Superior temporal gyrus (tissue), 1 donor: Measurements from ENCODE around the gene LGALS12.
"Not testable (repeated sequence)": the region's sequence is repeated elsewhere in the genome, so short reads cannot be mapped to it uniquely, and the experiment has no call there.

Experiments
- DNase-seq: peaks from one replicate; pipeline ENCODE4 v3.0.0-alpha.2; 2016; ENCODE audit errors: extremely low spot score

The LGALS12 gene

DNA sequence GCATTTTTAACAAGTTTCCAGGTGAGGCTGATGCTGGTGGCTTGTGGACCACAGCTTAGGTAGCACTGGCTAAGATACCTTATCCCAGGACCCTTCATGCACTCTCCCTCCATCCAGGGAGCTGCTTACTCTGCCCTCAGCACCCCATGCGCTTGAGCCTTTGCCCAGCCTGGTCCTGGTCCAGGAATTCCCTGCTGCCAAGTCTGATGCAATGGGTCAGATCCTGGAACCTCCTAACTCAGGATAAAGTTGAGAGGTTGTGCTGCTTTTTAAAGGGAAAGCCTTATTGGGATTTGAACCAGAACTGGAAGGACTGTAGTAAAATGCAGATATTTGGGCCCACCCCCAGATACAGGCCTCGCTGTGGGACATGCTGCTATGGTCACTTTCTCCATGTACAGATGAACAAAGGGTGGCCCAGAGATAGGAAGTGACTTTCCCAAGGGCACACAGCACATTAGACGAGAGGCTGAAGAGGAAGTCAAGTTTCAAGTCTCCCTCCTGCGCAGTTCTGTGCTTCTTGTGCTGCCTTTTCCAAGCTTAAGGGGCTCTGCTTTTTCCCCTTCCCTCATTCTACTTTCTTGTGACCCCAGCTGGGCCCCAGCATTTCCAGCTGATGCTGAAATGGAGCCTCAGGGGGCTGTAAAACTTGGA, 824 bp upstream of the LGALS12 start:
- peak; percentile 31 for DNase-seq

DNA sequence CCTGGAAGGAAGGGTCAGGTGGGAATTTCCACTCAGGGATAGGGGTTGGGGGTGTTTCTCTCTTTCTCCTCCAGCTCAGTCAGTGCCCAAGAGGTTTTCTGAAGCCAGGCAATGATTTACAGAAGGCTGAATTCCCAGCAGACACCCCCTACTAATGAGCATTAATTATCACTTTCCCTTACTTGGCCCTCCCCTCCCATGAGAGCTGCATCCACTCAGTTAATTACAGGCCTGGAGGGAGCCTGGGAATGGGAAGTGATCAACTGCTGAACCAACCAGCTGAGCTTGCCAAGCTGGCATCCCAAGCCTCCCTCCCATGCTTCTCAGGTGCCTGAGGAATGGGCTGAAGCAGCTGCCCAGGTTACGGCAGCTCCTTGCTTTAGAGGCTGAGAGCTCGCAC, 992 bp downstream of the LGALS12 start:
- no peak for DNase-seq

DNA sequence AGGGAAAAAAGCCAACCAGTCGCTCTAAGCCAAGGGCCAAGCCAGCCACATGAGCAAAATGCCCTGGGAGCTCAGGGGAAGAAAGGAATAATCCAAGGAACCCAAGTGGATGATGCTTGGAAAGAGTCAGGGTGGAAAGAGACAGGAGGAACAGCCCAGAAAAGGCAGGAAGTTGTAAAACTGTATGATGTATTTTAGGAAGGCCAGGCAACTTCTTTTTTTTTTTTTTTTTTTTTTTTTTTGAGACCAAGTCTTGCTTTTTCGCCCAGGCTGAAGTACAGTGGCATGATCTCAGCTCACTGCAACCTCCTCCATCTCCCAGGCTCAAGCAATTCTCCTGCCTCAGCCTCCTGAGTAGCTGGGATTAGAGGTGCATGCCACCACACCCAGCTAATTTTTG, 1.6 kb downstream of the LGALS12 start:
- DNase-seq, result no peak

DNA sequence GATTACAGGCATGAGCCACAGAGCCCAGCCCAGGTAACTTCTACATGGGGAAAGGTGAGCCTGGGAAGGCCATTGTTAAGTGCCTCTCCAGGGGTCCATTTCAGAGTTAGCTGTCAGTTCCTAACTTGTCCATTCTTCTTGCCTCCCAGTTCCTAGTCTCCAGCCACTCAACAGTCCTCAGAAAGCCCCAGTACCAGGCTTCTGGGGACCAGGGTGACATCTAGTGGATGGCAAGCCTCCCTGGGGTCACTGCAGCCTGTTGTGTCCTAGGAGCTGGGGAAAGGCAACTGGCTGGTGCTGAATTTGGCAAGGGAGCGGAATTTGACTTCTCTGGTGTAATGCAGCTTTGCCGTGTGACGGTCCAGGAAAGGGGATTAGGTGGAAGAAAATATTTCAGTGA, 2.1 kb downstream of the LGALS12 start:
- DNase-seq, result peak; percentile 88

DNA sequence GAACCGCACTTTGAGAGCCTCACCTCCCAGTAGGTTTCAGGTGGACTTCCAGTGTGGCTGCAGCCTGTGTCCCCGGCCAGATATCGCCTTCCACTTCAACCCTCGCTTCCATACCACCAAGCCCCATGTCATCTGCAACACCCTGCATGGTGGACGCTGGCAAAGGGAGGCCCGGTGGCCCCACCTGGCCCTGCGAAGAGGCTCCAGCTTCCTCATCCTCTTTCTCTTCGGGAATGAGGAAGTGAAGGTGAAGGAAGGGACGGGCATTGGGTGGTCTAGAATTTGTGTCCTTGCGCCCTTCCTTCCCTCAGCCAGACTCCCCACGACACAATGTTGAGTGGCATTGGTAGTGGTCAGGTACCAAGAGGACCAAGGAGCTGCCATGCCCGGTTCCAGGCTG, 2.9 kb downstream of the LGALS12 start:
- no peak for DNase-seq

DNA sequence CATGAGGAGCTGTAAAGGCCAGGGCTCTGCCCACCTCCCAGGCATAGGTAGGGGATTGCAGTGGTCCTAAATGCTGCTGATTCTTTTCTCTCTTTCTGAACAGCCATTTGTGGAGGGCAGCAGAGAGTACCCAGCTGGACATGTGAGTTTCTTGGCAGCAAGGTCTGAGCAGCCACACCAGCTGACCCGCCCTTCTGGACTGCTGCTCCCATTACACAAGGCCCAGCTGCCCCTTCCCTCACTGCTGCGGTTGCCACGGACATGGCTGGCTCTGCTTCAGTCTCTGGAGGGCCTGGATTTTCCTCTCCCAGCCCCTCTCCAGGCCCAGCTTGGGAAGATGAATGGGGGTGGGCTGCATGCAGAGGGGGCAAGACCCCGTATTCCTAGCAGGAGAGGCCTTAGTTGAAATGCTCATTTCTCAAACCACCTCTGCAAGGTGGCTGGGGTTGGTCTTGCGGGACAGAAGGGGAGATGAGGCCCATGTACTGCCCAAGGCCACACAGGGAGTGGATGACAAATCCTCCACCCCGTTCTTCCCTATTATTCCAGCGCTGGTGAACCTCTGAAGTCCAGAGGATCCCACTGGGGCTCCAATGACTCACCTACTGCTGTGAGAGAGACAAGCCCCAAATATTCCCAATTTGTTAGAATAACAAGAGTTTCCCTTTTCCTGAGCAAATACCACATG, 4.6 kb downstream of the LGALS12 start:
- DNase-seq, result peak; percentile 93

DNA sequence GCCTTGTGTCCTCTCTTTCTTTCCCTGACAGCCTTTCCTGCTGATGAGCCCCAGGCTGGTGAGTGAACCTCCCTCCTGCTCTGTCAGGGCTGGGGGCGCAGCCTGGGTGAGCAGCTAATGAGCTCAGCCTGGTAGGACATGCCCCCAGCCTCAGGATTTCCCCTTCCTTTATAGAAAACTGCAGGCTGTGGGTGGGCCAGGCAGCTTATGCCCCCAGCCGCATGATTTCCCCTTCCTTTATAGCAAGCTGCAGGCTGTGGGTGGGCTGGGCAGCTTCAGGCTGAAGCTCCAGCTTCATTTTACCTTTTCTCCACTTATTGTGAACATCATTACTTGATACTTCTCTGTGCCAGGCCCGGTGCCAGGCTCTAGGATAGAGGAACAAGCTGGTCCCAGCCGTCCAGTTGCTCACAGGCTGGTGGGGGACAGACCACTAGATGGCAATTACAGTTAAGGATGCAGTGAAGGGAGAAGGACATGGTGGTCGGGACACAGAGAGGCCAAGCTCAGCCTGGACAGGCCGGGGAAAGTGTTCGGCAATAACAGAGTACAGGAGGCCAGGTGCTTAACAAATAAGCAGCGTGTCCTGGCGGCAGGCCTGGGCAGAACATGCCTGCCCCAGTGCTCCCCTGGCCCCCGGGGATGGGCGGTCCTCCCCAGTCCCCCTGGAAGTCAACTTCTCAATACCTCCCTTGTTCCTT, 5.3 kb downstream of the LGALS12 start:
- DNase-seq, result peak; percentile 52

DNA sequence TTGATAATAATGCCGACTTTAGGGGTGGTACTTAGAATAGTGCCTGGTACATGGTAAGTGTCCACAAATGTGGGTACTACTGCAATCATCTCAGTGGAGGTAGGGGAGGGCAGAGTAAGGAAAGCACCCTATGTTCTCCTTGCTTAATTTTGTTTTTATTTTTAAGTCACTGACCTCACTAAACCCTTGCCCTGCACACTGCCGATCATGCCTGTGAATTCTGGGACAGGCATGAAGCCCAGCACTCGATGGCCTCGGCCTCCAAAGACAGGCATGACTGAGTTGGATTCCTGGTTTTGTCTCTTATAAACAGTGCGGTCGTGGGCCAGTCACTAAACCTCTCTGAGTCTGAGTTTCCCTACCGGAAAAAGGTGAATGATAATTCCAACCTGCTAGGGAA, 6.9 kb downstream of the LGALS12 start:
- no peak for DNase-seq

DNA sequence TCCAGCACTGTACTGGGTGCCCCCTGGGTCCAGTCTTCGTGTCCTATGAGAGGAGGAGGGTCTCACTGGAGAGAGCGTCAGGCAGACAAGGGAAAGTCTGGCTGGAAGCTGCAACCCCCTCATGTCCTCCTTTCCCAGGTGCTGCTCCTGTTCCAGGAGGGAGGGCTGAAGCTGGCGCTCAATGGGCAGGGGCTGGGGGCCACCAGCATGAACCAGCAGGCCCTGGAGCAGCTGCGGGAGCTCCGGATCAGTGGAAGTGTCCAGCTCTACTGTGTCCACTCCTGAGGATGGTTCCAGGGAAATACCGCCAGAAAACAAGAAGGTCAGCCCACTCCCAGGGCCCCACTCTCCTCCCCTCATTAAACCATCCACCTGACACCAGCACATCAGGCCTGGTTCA, 10.2 kb downstream of the LGALS12 start:
- DNase-seq, result no peak

DNA sequence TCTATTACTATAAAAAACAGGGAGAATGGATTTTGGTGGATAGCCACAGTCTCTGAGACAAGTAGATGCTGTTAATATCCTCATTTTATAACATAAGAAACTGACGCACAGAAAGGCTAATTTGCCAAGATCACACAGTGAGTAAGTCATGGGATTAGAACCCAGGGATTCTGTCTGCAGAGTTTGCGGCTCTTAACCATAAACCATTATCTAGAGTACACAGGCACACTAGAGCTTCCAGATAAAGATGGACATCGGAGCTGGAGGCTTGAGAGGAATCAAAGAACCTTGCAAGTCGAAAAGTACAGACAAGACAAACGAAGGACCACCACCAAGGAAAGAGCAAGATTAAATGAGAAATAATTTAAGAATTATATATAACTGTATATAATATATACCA, 11.3 kb downstream of the LGALS12 start:
- no peak for DNase-seq

DNA sequence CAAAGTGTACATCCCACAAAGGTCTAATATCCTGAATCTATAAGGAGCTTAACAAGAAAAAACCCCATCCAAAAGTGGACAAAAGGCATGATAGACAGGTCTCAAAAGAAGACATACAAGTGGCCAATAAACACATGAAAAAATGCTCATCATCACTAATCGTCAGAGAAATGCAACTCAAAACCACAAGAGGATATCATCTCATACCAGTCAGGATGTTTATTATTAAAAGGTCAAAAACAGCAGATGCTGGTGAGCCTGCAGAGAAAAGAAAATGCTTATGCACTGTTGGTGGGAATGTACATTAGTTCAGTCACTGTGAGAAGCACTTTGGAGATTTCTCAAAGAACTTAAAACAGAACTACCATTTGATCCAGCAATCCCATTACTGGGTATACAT, 12.7 kb downstream of the LGALS12 start:
- DNase-seq, result no peak

DNA sequence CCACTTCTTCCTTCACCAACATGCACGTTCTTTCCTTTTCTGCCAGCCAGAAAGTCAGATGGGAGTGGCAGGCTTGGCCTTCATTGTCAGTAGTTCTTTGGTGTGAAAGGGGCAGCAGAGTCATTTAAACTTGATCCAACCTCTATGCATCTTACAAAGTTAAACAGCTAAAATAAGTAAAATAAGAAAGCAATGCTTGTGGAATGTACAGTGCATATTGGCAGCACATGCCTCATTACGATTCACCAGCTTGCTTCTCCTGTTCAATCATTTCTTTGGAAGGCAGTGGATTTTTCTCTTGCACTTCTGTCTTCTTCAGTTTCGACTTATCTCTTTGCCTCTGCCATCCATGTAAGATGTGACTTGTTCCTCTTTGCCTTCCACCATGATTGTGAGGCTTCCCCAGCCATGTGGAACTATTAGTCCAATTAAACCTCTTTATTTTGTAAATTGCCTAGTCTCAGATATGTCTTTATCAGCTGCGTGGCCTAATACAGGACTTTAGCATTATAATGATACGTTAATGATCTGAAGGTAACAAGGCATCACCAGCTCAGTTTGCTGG, 14.8 kb downstream of the LGALS12 start:
- DNase-seq, result no peak

DNA sequence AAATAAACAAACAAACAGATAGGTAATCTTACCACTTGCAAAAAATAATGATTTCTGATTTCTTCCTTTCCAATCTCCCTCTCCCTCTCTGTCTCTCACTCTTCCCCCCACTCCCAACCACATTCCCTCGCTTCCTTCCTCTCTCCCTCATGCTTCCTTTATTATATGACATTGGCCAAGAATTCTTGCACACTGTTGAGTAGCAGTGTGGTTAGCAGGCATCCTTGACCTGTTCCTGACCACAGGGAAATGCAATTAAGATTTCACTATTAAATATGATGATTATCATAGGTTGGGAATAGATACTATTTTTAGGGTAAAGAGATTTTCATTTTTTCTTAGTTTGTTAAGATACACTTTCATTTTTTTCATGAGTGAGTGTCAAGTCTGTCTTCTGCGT, 16.0 kb downstream of the LGALS12 start:
- DNase-seq, result no peak

DNA sequence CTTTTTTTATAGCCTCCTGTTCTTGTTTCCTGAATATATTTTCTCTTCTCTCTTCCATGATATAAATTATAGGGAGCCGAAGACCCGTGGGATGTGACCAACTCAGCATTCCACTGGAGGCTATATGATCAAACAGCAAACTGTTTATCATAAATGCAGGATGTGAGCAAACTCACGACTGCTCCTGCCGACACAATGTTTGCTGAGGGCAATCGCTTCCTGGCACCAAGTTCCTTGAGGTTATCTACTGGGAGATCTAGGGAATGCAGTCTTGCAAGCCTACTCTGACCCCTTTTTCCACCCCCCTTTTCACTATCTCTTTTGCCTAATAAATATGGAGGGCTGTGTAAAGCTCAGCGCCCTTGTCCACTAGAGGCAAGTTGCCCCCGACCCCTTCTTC, 17.3 kb downstream of the LGALS12 start:
- DNase-seq, result no peak

DNA sequence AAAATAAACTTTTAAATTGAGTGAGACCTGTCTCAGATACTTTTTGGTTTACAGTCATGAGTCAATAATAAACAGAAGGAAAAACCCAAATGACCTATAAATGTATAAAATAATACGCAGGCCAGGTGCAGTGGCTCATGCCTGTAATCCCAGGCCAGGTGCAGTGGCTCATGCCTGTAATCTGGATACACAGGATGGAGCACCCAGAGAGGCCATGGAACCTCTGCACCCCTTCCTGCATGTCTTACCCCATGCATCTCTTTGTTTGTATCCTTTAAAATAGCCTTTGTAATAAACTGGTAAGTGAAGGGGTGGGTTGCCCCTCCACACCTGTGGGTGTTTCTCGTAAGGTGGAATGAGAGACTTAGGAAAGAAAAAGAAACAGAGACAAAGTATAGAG, 21.8 kb downstream of the LGALS12 start:
- no peak for DNase-seq

DNA sequence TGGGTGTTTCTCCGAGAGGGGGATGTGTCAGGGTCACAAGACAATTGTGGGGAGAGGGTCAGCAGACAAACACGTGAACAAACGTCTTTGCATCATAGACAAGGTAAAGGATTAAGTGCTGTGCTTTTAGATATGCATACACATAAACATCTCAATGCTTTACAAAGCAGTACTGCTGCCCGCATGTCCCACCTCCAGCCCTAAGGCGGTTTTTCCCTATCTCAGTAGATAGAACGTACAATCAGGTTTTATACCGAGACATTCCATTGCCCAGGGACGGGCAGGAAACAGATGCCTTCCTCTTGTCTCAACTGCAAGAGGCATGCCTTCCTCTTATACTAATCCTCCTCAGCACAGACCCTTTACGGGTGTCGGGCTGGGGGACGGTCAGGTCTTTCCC, 22.3 kb downstream of the LGALS12 start:
- not testable (repeated sequence) for DNase-seq

DNA sequence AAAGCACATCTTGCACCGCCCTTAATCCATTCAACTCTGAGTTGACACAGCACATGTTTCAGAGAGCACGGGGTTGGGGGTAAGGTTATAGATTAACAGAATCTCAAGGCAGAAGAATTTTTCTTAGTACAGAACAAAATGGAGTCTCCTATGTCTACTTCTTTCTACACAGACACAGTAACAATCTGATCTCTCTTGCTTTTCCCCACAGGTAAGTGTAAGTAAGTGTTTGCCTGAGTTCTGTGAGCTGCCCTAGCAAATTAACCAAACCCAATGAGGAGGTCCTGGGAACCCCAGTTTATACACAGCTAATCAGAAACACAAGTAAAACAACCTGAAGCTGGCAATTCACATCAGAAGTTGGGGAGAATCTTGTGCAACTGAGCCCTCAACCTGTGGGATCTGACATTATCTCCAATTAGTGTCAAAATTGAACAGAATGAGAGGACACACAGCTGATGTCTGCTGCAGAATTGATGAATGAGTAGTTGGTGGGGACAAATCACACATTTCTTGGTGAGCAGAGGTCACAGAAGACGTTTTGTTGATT, 22.9 kb downstream of the LGALS12 start:
- DNase-seq, result not testable (repeated sequence)

DNA sequence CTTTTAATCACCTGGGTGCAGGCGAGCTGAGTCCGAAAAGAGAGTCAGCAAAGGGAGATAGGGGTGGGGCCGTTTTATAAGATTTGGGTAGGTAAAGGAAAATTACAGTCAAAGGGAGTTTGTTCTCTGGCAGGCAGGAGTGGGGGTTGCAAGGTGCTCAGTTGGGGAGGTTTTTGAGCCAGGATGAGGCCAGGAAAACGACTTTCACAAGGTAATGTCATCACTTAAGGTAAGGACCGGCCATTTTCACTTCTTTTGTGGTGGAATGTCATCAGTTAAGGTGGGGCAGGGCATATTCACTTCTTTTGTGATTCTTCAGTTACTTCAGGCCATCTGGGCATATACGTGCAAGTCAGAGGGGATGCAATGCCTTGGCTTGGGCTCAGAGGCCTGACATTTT, 23.5 kb downstream of the LGALS12 start:
- DNase-seq, result not testable (repeated sequence)

DNA sequence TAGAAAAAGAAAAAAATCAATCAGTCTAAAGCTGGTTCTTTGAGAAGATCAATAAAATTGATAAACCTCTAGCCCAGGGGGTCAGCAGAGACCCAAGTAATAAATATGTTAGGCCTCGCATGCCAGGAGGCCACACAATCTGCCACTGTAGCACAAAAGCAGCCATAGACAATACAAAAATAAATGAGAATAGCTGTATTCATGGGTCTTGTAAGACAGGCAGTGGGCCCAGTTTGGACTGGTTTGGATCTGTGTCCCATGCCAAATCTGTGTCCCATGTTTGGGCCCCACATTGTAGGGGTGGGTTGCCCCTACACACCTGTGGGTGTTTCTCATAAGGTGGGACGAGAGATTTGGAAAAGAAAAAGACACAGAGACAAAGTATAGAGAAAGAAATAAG, 24.1 kb downstream of the LGALS12 start:
- peak; percentile 83 for DNase-seq

DNA sequence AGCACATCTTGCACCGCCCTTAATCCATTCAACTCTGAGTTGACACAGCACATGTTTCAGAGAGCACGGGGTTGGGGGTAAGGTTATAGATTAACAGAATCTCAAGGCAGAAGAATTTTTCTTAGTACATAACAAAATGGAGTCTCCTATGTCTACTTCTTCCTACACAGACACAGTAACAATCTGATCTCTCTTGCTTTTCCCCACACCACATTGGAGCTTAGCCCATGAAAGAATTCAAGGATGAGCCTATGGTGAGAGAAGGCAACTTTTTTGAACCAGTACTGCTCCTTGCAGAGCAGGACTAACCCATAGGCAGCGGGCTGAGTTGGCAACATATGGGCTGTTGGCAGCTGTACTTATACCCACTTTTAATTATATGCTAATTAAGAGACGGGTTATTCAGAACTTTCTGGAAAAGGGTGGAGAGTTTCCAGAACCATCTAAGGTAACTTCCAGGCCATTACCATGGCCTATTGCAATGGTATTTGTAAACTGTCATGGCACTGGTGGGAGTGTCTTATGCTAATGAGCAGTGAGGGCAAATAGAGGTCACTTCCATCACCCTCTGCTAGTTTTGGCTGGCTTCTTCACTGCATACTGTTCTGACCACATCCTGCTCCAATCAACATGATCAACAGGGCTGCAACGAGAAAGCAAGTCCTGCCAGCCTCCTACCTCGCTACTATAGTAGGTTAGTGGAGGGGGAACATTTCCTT, 25.3 kb downstream of the LGALS12 start:
- DNase-seq, result not testable (repeated sequence)

DNA sequence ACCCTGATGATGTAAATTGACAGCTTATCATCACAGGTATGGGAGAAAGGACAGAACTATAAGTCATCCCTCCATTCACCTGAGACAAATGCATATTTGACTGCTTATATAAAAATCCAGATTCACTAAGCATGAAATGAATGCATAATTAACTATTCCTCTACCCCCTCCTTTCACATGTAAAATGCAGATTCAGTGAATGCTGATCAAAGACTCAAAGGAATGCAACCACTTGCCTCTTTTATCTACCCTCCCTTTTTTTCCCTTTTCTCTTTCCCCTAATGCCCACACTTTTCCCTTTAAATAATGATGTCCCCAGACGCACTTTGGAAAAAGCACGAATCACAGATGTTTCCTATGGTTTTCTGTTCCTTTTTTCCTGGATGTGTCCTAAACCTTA, 26.2 kb downstream of the LGALS12 start:
- no peak for DNase-seq
